GM12864 (cell line): ENCODE measurements around the gene GGTLC1.

Source experiments
- DNase-seq: peaks from one replicate; pipeline ENCODE4 v3.0.0-alpha.2; 2011; ENCODE audit warnings: low read depth
- H3K4me3 ChIP-seq: 2 replicates; pipeline ENCODE4 v1.5.1; 2011; ENCODE audit warnings: mild to moderate bottlenecking, low read depth, low read length, control low read depth
- CTCF ChIP-seq: IDR thresholded peaks from 2 replicates; pipeline ENCODE4 v1.5.1; 2011; ENCODE audit warnings: low read depth, mild to moderate bottlenecking, moderate library complexity, low read length, control low read depth, inconsistent platforms; ENCODE audit errors: missing control alignments

Gene GGTLC1

GRCh38 chr20:23943304-23943703 is 45.3 kb downstream of the GGTLC1 start:
- no peak for DNase-seq
- no peak for TF ChIP-seq CTCF

GRCh38 chr20:23939641-23940040 is 48.9 kb downstream of the GGTLC1 start:
- no peak for TF ChIP-seq CTCF
- no peak overlapping the region for H3K4me3 ChIP-seq
- DNase-seq: no peak

More at GRCh38 chr20:23943304-23943703, 45.3 kb downstream of the GGTLC1 start:
- H3K4me3 ChIP-seq: no peak overlapping the region

- DNase-seq: no peak
- TF ChIP-seq CTCF: no peak
- H3K4me3 ChIP-seq: no peak overlapping the region
Observed at GRCh38 chr20:23939063-23939462, 49.5 kb downstream of the GGTLC1 start.

GRCh38 chr20:23938118-23938438 is 50.5 kb downstream of the GGTLC1 start:
- DNase-seq: no peak
- no peak for TF ChIP-seq CTCF
- H3K4me3 ChIP-seq: no peak overlapping the region

GRCh38 chr20:23937303-23938117 is 51.1 kb downstream of the GGTLC1 start:
- TF ChIP-seq CTCF: peak; percentile 77
- H3K4me3 ChIP-seq: no peak overlapping the region
- DNase-seq: peak; percentile 10
